ENCODE results near the gene KCNAB3.

DNA sequence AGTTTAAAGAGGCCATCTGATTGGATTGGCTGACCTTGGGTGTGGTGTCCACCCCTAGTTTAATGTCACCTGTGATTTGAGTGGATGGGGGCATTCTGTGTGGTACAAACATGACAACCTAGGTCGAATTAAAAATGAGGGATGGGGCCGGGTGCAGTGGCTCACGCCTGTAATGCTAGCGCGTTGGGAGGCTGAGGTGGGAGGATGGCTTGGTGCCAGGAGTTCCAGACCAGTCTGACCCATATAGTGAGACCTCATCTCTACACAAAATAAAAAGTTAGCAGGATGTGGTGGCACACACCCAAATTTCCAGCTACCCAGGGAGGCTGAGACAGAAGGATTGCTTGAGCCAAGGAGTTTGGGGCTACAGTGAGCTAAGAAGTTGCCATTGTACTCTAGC lies 16.8 kb upstream of the KCNAB3 start:
- TF ChIP-seq, protein P1, sequence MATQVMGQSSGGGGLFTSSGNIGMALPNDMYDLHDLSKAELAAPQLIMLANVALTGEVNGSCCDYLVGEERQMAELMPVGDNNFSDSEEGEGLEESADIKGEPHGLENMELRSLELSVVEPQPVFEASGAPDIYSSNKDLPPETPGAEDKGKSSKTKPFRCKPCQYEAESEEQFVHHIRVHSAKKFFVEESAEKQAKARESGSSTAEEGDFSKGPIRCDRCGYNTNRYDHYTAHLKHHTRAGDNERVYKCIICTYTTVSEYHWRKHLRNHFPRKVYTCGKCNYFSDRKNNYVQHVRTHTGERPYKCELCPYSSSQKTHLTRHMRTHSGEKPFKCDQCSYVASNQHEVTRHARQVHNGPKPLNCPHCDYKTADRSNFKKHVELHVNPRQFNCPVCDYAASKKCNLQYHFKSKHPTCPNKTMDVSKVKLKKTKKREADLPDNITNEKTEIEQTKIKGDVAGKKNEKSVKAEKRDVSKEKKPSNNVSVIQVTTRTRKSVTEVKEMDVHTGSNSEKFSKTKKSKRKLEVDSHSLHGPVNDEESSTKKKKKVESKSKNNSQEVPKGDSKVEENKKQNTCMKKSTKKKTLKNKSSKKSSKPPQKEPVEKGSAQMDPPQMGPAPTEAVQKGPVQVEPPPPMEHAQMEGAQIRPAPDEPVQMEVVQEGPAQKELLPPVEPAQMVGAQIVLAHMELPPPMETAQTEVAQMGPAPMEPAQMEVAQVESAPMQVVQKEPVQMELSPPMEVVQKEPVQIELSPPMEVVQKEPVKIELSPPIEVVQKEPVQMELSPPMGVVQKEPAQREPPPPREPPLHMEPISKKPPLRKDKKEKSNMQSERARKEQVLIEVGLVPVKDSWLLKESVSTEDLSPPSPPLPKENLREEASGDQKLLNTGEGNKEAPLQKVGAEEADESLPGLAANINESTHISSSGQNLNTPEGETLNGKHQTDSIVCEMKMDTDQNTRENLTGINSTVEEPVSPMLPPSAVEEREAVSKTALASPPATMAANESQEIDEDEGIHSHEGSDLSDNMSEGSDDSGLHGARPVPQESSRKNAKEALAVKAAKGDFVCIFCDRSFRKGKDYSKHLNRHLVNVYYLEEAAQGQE (IDR thresholded peaks at IDR 0.05; ENCODE audit: low read depth): no peak
- no peak for TF ChIP-seq EP300 (IDR thresholded peaks at IDR 0.05; ENCODE audit: borderline replicate concordance)
- TF ChIP-seq YY1 (IDR thresholded peaks at IDR 0.05; ENCODE audit: low read depth): no peak
- TF ChIP-seq, protein P2, sequence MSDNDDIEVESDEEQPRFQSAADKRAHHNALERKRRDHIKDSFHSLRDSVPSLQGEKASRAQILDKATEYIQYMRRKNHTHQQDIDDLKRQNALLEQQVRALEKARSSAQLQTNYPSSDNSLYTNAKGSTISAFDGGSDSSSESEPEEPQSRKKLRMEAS (IDR thresholded peaks at IDR 0.05): no peak
- no peak for TF ChIP-seq TCF12 (IDR thresholded peaks at IDR 0.05; ENCODE audit: low read depth)
- TF ChIP-seq CREB1 (IDR thresholded peaks at IDR 0.05; ENCODE audit: low read depth): no peak
- TF ChIP-seq ZBTB7A (IDR thresholded peaks at IDR 0.05; ENCODE audit: low read depth): no peak
- TF ChIP-seq TAF1 (IDR thresholded peaks at IDR 0.05; ENCODE audit: low read depth): no peak
- no peak for TF ChIP-seq RAD21 (IDR thresholded peaks at IDR 0.05; ENCODE audit: low read depth)
